Measurements from ENCODE around the gene DIAPH2. TPM values are rescaled to one million over a fixed set of nuclear protein-coding genes. Genes with fewer than 3 reads are reported as not detected.

Gene DIAPH2
- total RNA-seq, 1 experiment from 2014 or later, result 10.9 TPM

DNA sequence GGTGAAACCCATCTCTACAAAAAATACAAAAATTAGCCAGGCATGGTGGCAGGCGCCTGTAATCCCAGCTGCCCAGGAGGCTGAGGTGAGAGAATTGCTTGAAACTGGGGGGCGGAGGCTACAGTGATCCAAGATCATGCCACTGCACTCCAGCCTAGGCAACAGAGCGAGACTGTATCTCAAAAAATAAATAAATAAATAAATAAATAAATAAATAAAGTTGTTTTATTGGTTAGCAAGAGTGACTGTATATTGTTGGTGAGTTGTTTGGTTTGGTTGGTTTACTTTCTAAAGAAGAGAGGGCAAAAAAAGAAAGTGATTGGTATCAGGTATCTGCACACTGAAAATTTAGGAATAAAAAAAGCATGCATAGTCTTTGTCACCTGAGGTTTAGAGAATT is 700.0 kb downstream of the DIAPH2 start:
- H3K4me3 ChIP-seq (replicated peaks in 1 of 2; ENCODE audit: low read depth in 1 of 2, low read length in 2 of 2), result no peak overlapping the region
- no peaks in the 10 kb centered on the region for H3K79me2 ChIP-seq (ENCODE audit: insufficient read depth, low read length)
- H3K4me2 ChIP-seq (ENCODE audit: low read length), result no peak overlapping the region
- BruUV-seq (replicated peaks), result no TSS peak
- no peak for TF ChIP-seq FOSL1 (IDR thresholded peaks at IDR 0.05; ENCODE audit: low read depth)
- TF ChIP-seq ZNF274 (IDR thresholded peaks at IDR 0.05; ENCODE audit: low read depth, low read length), result no peak
- TF ChIP-seq, protein P1, sequence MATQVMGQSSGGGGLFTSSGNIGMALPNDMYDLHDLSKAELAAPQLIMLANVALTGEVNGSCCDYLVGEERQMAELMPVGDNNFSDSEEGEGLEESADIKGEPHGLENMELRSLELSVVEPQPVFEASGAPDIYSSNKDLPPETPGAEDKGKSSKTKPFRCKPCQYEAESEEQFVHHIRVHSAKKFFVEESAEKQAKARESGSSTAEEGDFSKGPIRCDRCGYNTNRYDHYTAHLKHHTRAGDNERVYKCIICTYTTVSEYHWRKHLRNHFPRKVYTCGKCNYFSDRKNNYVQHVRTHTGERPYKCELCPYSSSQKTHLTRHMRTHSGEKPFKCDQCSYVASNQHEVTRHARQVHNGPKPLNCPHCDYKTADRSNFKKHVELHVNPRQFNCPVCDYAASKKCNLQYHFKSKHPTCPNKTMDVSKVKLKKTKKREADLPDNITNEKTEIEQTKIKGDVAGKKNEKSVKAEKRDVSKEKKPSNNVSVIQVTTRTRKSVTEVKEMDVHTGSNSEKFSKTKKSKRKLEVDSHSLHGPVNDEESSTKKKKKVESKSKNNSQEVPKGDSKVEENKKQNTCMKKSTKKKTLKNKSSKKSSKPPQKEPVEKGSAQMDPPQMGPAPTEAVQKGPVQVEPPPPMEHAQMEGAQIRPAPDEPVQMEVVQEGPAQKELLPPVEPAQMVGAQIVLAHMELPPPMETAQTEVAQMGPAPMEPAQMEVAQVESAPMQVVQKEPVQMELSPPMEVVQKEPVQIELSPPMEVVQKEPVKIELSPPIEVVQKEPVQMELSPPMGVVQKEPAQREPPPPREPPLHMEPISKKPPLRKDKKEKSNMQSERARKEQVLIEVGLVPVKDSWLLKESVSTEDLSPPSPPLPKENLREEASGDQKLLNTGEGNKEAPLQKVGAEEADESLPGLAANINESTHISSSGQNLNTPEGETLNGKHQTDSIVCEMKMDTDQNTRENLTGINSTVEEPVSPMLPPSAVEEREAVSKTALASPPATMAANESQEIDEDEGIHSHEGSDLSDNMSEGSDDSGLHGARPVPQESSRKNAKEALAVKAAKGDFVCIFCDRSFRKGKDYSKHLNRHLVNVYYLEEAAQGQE (IDR thresholded peaks at IDR 0.05; ENCODE audit: low read depth), result no peak
- no peak for TF ChIP-seq POLR2A (IDR thresholded peaks at IDR 0.05; ENCODE audit: borderline replicate concordance, extremely low read depth, insufficient read depth, insufficient read length)
- TF ChIP-seq YY1 (IDR thresholded peaks at IDR 0.05; ENCODE audit: extremely low read depth, insufficient replicate concordance, low read depth, low read length), result no peak
- TF ChIP-seq, protein P2, sequence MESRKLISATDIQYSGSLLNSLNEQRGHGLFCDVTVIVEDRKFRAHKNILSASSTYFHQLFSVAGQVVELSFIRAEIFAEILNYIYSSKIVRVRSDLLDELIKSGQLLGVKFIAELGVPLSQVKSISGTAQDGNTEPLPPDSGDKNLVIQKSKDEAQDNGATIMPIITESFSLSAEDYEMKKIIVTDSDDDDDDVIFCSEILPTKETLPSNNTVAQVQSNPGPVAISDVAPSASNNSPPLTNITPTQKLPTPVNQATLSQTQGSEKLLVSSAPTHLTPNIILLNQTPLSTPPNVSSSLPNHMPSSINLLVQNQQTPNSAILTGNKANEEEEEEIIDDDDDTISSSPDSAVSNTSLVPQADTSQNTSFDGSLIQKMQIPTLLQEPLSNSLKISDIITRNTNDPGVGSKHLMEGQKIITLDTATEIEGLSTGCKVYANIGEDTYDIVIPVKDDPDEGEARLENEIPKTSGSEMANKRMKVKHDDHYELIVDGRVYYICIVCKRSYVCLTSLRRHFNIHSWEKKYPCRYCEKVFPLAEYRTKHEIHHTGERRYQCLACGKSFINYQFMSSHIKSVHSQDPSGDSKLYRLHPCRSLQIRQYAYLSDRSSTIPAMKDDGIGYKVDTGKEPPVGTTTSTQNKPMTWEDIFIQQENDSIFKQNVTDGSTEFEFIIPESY (IDR thresholded peaks at IDR 0.05; ENCODE audit: extremely low read depth, insufficient replicate concordance, low read length), result no peak
- TF ChIP-seq EZH2phosphoT487 (IDR thresholded peaks at IDR 0.05; ENCODE audit: borderline replicate concordance), result no peak
- no peaks in the 10 kb centered on the region for H3K9me3 ChIP-seq (ENCODE audit: control insufficient read depth in 1 of 2, insufficient read depth in 1 of 2, low read depth in 1 of 2, low read length in 2 of 2)
- H3K27me3 ChIP-seq (ENCODE audit: insufficient read depth, low read length), result no peaks in the 10 kb centered on the region
- H3K4me1 ChIP-seq (ENCODE audit: control insufficient read depth in 1 of 2, insufficient read depth in 2 of 2, low read length in 2 of 2), result peaks cover 0 to 3% of the 10 kb centered on the region in 2 experiments; a peak in 2 of 4 replicates
- H3K9me2 ChIP-seq (ENCODE audit: insufficient read depth), result no peaks in the 10 kb centered on the region
- no peak overlapping the region for H3K9ac ChIP-seq (ENCODE audit: low read length)
- H3K27ac ChIP-seq (ENCODE audit: low read depth, low read length), result no peak overlapping the region
- ChIA-PET RAD21 (ENCODE audit: low non-redundant PET in 1 of 2, low total read pairs in 2 of 2, uncharacterized antibody in 2 of 2, unreplicated experiment in 2 of 2) (no interaction called here), POLR2A (no interaction called here), CTCF (no interaction called here)
- H2AFZ ChIP-seq (ENCODE audit: low read depth, low read length, poor library complexity, severe bottlenecking), result no peak overlapping the region
- intact Hi-C loops (cut with micrococcal nuclease), result no loop called here
- H3K36me3 ChIP-seq (ENCODE audit: control insufficient read depth in 1 of 2, insufficient read depth in 2 of 2, low read length in 2 of 2), result no peaks in the 10 kb centered on the region
- ATAC-seq (no peak), DNase-seq (ENCODE audit: low read depth, low spot score) (no peak)
- no peaks in the 10 kb centered on the region for H4K20me1 ChIP-seq (ENCODE audit: insufficient read depth)

Data from HCT116 (cell line).